GM04504 (cell line): Measurements from ENCODE around the gene RAD51B.
A peak's percentile ranks its signal among the peaks of the same experiment; 100 is the strongest.

Experiments
- DNase-seq: peaks from one replicate; pipeline ENCODE4 v3.0.0-alpha.2; 2012; ENCODE audit warnings: low read depth

RAD51B gene

GRCh38 chr14:68674538-68675232 lies 855.1 kb downstream of the RAD51B start:
- DNase-seq = no peak

DNA sequence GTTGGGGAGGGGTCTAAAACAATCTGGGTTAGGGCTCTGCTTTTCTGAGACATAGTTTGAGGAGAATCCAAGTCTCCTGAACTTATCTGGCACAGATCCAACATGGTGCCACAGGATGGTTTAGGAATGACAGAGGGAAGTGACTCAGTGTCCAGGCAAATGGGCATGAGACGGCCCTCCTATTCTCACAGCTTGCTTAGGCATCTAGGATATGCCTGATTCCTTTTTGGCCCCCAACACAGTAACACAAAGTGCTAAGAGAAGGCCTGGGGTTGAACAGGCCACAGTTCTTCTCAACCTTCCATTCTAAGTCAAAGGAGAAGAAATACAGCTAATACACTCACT lies 855.6 kb downstream of the RAD51B start:
- no peak for DNase-seq

- DNase-seq = no peak
Observed at GRCh38 chr14:68676511-68676943, 856.9 kb downstream of the RAD51B start.

DNA sequence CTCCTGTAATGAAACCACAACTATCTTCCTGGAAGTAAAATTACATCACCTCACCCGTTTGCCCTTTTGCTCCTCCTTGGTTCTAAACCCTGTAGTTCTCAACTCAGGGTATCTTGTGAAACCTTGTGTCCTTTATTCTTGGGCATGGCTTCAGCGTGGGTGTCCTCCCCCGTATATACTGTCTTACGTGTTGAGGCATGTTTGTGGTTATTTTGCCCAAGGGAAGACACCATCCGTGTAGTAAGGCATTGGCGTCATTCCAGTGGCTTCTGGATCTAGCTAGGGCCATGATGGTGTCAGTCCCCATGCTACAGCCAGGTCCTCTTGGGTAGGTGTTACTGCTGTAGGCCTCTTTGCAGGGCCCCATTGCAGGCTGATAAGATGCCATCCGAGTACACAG lies 857.9 kb downstream of the RAD51B start:
- DNase-seq = no peak

- no peak for DNase-seq
Observed at GRCh38 chr14:68677901-68678300, 858.3 kb downstream of the RAD51B start.

- no peak for DNase-seq
Observed at GRCh38 chr14:68678471-68678870, 858.9 kb downstream of the RAD51B start.

DNA sequence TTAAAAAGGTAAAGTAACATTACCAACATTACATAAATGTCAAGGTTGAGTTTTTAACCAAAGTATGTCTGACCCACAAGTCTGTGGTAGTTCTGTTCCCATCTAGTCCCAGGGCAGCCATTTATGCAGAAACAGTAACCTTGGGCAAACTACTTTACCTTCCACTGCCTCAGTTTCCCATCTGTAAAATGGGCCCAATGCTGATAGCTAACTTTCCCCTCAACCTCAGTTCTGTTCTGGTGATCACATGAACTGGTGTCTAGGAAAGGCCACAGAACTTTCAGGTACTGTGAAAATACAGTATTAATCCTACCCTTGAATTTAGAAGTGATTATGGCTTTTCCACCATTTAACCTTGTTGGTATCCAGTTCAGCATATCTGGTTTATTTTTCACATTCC lies 859.7 kb downstream of the RAD51B start:
- DNase-seq = no peak

- no peak for DNase-seq
Observed at GRCh38 chr14:68679746-68680467, 860.3 kb downstream of the RAD51B start.

GRCh38 chr14:68680541-68681051 lies 861.0 kb downstream of the RAD51B start:
- DNase-seq = no peak

GRCh38 chr14:68681256-68682011 lies 861.9 kb downstream of the RAD51B start:
- DNase-seq = no peak

- peak; percentile 98 for DNase-seq
Observed at GRCh38 chr14:68682166-68683103, 862.9 kb downstream of the RAD51B start.

- DNase-seq = no peak
Observed at GRCh38 chr14:68683326-68683725, 863.7 kb downstream of the RAD51B start.

DNA sequence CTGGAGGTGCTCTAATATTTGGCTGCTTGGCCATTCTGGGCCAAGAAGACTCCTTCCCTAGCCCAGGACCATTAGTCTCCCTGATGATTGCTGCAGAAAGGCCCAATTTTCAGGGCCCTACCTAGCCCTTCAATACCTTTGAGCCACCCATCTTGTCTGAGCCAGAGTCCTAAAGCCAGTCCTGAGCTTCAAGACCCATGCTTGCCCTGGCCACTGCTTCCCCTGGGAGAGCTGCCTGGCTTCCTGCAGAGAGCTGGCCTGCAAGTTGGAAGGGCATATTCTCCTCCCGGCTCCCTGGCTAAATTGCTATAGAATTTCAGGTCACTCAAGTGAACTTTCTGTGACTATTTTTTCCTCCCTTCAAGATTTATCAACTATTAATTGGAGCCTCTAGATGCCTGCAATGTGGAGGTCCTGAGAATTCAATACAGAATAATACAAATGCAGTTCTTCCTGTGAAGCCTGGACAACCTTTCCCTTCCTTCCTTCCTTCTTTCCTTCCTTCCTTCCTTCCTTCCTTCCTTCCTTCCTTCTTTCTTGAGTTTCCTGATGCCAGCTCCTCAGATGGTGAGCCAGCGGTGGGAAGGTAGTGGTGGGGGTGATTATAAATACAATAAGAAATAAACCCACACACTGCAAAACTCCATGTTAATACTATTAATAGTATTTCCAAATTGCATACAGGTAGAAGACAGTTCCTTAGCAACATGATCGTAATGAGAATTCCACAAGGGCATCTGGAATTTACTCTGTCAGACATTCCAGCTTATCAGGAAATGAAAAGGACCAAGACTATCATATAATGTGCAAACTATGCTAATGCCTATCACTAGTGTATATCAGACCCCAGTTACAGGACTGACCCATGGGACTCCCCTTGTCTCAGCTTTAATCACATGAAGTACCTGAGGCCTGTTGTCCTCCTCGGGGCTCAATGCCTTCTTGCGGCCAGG lies 865.2 kb downstream of the RAD51B start:
- no peak for DNase-seq

DNA sequence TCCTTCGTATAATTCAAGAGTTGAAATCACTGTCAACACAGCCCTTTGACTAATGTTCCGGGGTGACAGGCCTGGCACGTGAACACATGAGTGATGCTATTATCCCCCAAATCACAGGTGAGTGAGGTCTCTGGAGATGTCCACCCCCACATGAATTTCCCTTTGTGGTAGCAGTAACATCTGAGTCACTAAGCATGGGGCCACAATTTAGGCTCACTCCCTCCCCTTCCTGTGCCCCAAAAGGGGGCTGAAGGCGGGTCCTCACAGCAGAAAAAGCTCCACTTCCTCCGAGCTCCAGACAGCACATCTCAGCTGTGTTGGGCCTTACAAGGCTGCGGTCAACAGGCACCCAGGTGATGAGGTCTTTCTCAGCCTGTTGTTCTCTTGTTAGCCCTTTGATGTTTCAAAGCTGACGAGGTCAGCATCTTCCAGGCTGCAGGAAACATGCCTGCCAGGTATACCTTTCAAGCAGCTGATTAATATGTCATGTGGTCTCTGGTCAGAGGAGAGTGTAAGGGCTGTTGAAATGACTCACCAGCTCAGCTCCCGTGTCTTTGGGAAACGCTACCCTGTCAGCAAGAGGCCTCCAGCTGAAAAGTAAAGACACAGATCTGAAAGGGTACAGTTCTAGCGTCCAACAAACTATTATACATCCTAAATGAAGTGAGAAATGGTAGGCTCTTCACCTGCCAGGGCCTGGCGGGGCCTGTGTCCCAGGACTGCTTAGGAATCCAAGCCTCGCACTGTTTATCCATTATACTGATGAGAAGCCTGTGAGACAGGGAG lies 866.0 kb downstream of the RAD51B start:
- no peak for DNase-seq

- no peak for DNase-seq
Observed at GRCh38 chr14:68686205-68686465, 866.6 kb downstream of the RAD51B start.

- DNase-seq = no peak
Observed at GRCh38 chr14:68686724-68687123, 867.1 kb downstream of the RAD51B start.

DNA sequence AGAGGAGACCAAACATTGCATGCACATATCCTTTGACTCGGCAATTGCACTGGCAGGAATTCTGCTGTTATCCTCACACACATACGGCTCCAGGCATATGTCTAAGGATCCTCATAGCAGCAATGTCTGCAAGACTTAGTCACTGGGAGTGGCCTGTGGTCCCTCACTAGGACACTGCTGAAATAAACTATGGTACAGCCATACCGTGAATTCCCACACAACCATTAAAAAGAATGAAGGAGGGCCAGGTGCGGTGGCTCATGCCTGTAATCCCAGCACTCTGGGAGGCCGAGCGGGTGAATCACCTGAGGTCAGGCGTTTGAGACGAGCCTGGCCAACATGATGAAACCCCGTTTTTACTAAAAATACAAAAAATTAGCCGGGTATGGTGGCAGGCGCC lies 868.2 kb downstream of the RAD51B start:
- peak; percentile 89 for DNase-seq

- DNase-seq = no peak
Observed at GRCh38 chr14:68688872-68689371, 869.3 kb downstream of the RAD51B start.

- DNase-seq = no peak
Observed at GRCh38 chr14:68689511-68689910, 869.9 kb downstream of the RAD51B start.
